HepG2 (cell line): ENCODE measurements around the gene MAP3K14. TPM values are rescaled to one million over a fixed set of nuclear protein-coding genes. Genes with fewer than 3 reads are reported as not detected.
A peak's percentile ranks its signal among the peaks of the same experiment; 100 is the strongest.

Source experiments
- ATF7-NPFF ChIP-seq: sonication (generic); formaldehyde crosslinking; IDR thresholded peaks from 2 replicates; pipeline ENCODE4 v1.8.1; 2023; ENCODE audit warnings: mild to moderate bottlenecking, low read depth, missing genetic modification reagents, moderate library complexity
- DDIT3 ChIP-seq: sonication (generic); formaldehyde crosslinking; IDR thresholded peaks from 2 replicates; pipeline ENCODE4 v1.4.0; 2020; ENCODE audit warnings: mild to moderate bottlenecking, missing genetic modification reagents
- ESRRA ChIP-seq: sonication (generic); formaldehyde crosslinking; IDR thresholded peaks from 2 replicates; pipeline ENCODE4 v1.5.1; 2020; ENCODE audit warnings: mild to moderate bottlenecking, low read depth, missing genetic modification reagents
- FOXO4 ChIP-seq: sonication (generic); formaldehyde crosslinking; conservative IDR thresholded peaks from 2 replicates; pipeline ENCODE4 v1.8.1; 2023; ENCODE audit warnings: missing genetic modification reagents
- GLI4 ChIP-seq: sonication (generic); formaldehyde crosslinking; IDR thresholded peaks from 2 replicates; pipeline ENCODE4 v1.5.1; 2020; ENCODE audit warnings: missing genetic modification reagents, mild to moderate bottlenecking, moderate library complexity, borderline replicate concordance
- HNRNPUL1 ChIP-seq: fragments of 200-400 bp; formaldehyde crosslinking; IDR thresholded peaks from 2 replicates; pipeline ENCODE4 v1.6.1; 2017; ENCODE audit warnings: low read depth, mild to moderate bottlenecking, low read length, moderate library complexity
- MNT ChIP-seq: fragments of 450-650 bp; IDR thresholded peaks from 2 replicates; pipeline ENCODE4 v1.6.1; 2016
- MYPOP ChIP-seq: sonication (generic); formaldehyde crosslinking; IDR thresholded peaks from 2 replicates; pipeline ENCODE4 v1.8.1; 2023; ENCODE audit warnings: mild to moderate bottlenecking, moderate library complexity, missing genetic modification reagents
- NFATC3 ChIP-seq: sonication (generic); formaldehyde crosslinking; IDR thresholded peaks from 2 replicates; pipeline ENCODE4 v1.5.1; 2020; ENCODE audit warnings: mild to moderate bottlenecking, missing genetic modification reagents
- NFKBIZ ChIP-seq: IDR thresholded peaks from 2 replicates; pipeline ENCODE4 v1.6.1; 2018; ENCODE audit warnings: missing genetic modification reagents, missing compliant biosample characterization
- NR2F6 ChIP-seq, 2 experiments: IDR thresholded peaks; 2 replicates each; pipeline ENCODE4 v1.6.1; 2016; ENCODE audit warnings: antibody characterized with exemption in 1 of 2, mild to moderate bottlenecking in 1 of 2
- RFX3 ChIP-seq: IDR thresholded peaks from 2 replicates; pipeline ENCODE4 v1.6.1; 2016; ENCODE audit warnings: missing biosample characterization, missing genetic modification reagents
- ZBTB43 ChIP-seq: sonication (generic); formaldehyde crosslinking; conservative IDR thresholded peaks from 2 replicates; pipeline ENCODE4 v1.4.0; 2020; ENCODE audit warnings: missing genetic modification reagents
- ZNF10 ChIP-seq: sonication (generic); formaldehyde crosslinking; IDR thresholded peaks from 2 replicates; pipeline ENCODE4 v1.4.0; 2020; ENCODE audit warnings: mild to moderate bottlenecking, low read depth, missing genetic modification reagents, borderline replicate concordance
- ZNF232 ChIP-seq: sonication (generic); formaldehyde crosslinking; IDR thresholded peaks from 2 replicates; pipeline ENCODE4 v1.4.0; 2020; ENCODE audit warnings: missing genetic modification reagents, borderline replicate concordance
- ZNF276 ChIP-seq: sonication (generic); formaldehyde crosslinking; IDR thresholded peaks from 2 replicates; pipeline ENCODE4 v1.4.0; 2020; ENCODE audit warnings: mild to moderate bottlenecking, low read depth, missing genetic modification reagents
- ZNF543 ChIP-seq: sonication (generic); formaldehyde crosslinking; IDR thresholded peaks from 2 replicates; pipeline ENCODE4 v1.4.0; 2020; ENCODE audit warnings: mild to moderate bottlenecking, missing genetic modification reagents
- ZNF580 ChIP-seq: IDR thresholded peaks from 2 replicates; pipeline ENCODE4 v1.6.1; 2016; ENCODE audit warnings: low read depth, borderline replicate concordance
- ZNF629 ChIP-seq: sonication (generic); formaldehyde crosslinking; conservative IDR thresholded peaks from 2 replicates; pipeline ENCODE4 v1.5.0; 2020; ENCODE audit warnings: missing genetic modification reagents
- polyA plus RNA-seq, 8 experiments: library from polyadenylated mRNA; depleted of rRNA in 3 of 8; stranded (reverse) in 7 of 8; unstranded in 1 of 8; fragments of >200 nt; fragmentation: Illumina TruSeq in 4 of 8; extraction: Trizol in 4 of 8; gene quantifications; 2 replicates each; pipeline versions ENCODE4 v1.2.1 to v1.2.3, GENCODE V29; 2011 to 2016; ENCODE audit warnings: low read depth in 4 of 8, missing spikeins in 1 of 8, mixed read lengths in 1 of 8; ENCODE audit not compliant: insufficient read depth in 1 of 8
- total RNA-seq, 5 experiments: library from RNA; depleted of rRNA; stranded (reverse); fragments of >200 nt; fragmentation: Illumina TruSeq; extraction: Trizol; gene quantifications; 2 replicates each; pipeline ENCODE4 v1.2.3, GENCODE V29; 2016; ENCODE audit warnings: low read depth in 1 of 5

MAP3K14 gene
- total and polyA plus RNA-seq, 2 of the 13 experiments (the other 11 are each of a cell fraction or from before 2014, with no cell fraction given): 2.6 TPM

GRCh38 chr17:45317111-45317928 lies 500 bp upstream of the MAP3K14 start (continued):
- TF ChIP-seq FOXO4 (CRISPR knock-in tag) (no peak), MNT (peak; percentile 89), ZNF276 (CRISPR knock-in tag) (no peak; the same call in 1 of the 2 replicates), DDIT3 (CRISPR knock-in tag) (no peak), ZNF543 (CRISPR knock-in tag) (peak; percentile 66; the same call in 1 of the 2 replicates), ATF7-NPFF (CRISPR knock-in tag) (no peak; the same call in 1 of the 2 replicates), ESRRA (no peak), ZNF580 (peak; percentile 59; the same call in 1 of the 2 replicates), NFKBIZ (CRISPR knock-in tag) (peak; percentile 2; the same call in 1 of the 2 replicates), NFATC3 (CRISPR knock-in tag) (no peak), ZNF629 (CRISPR knock-in tag) (no peak), MYPOP (no peak; the same call in 1 of the 2 replicates), ZBTB43 (CRISPR knock-in tag) (no peak), NR2F6 (IDR thresholded peaks at IDR 0.05) (no peak), NR2F6 (CRISPR knock-in tag; IDR thresholded peaks at IDR 0.05) (0 out of 2 replicates have a peak, but pooled peaks have one; percentile 8), HNRNPUL1 (no peak), GLI4 (CRISPR knock-in tag) (no peak), RFX3 (CRISPR knock-in tag) (peak; percentile 93), ZNF10 (CRISPR knock-in tag) (no peak), ZNF232 (CRISPR knock-in tag) (no peak)
